OCI-LY3 (cell line): ENCODE measurements around the gene CFAP157.

Experiments used
- CTCF ChIP-seq: fragments of 200-600, 300-600 bp; sonication (generic); IDR thresholded peaks from 2 replicates; pipeline ENCODE4 v1.5.1; 2014; ENCODE audit warnings: antibody characterized with exemption, low read length, low read depth
- EZH2phosphoT487 ChIP-seq: fragments of 200-600 bp; shearing (Covaris generic); IDR thresholded peaks from 2 replicates; pipeline ENCODE4 v1.6.1; 2018; ENCODE audit warnings: antibody characterized with exemption, mixed run types, low read depth

- TF ChIP-seq EZH2phosphoT487: no peak
- no peak for TF ChIP-seq CTCF
These were observed 25.9 kb upstream of the CFAP157 start for GRCh38 chr9:127680846-127681245.
